Lung (tissue), 12 donors: Measurements from ENCODE around the gene TRIM72. TPM values are rescaled to one million over a fixed set of nuclear protein-coding genes. Genes with fewer than 3 reads are reported as not detected.

Experiments
- ATAC-seq: fragments of 200-7000 bp; cut with Tn5 transposase; one replicate; pipeline ENCODE4 v1.9.1; 2020; ENCODE audit warnings: moderate number of reproducible peaks; ENCODE audit not compliant: insufficient read depth, low FRiP score
- DNase-seq, 3 donors: peaks; one replicate each; pipeline ENCODE4 v3.0.0-alpha.2; 2013 to 2017
- H3K27ac ChIP-seq, 2 donors: one replicate each; pipeline ENCODE4 v1.5.1; 2013; ENCODE audit warnings: mild to moderate bottlenecking in 2 of 2, moderate library complexity in 2 of 2, control low read depth in 1 of 2, inconsistent platforms in 1 of 2, low read depth in 1 of 2, low read length in 1 of 2
- H3K27me3 ChIP-seq, 3 donors: one replicate each; pipeline ENCODE4 v1.5.1; 2013; ENCODE audit warnings: low read length in 2 of 3; ENCODE audit not compliant: control insufficient read depth in 3 of 3, insufficient read depth in 3 of 3
- H3K36me3 ChIP-seq, 4 donors: one replicate each; pipeline ENCODE4 v1.5.1; 2013; ENCODE audit warnings: low read length in 4 of 4, mild to moderate bottlenecking in 1 of 4, moderate library complexity in 1 of 4; ENCODE audit not compliant: control insufficient read depth in 4 of 4, insufficient read depth in 4 of 4
- H3K4me1 ChIP-seq, 5 donors: one replicate each; pipeline ENCODE4 v1.5.1; 2013; ENCODE audit warnings: low read length in 5 of 5, mild to moderate bottlenecking in 2 of 5, moderate library complexity in 1 of 5; ENCODE audit not compliant: control insufficient read depth in 5 of 5, insufficient read depth in 5 of 5
- H3K4me3 ChIP-seq: one replicate; pipeline ENCODE4 v1.5.1; 2013; ENCODE audit warnings: mild to moderate bottlenecking, control low read depth, moderate library complexity
- H3K9ac ChIP-seq, 2 donors: one replicate each; pipeline ENCODE4 v1.5.1; 2013; ENCODE audit warnings: low read length in 2 of 2, control low read depth in 1 of 2; ENCODE audit not compliant: insufficient read depth in 1 of 2
- H3K9me3 ChIP-seq, 4 donors: one replicate each; pipeline ENCODE4 v1.5.1; 2013; ENCODE audit warnings: low read length in 3 of 4, mild to moderate bottlenecking in 1 of 4, moderate library complexity in 1 of 4; ENCODE audit not compliant: control insufficient read depth in 4 of 4, insufficient read depth in 3 of 4
- WGBS, 2 donors: extraction: QIAGEN DNeasy Blood & Tissue Kit; methylation state at CpG; one replicate each; pipeline ENCODE4 v1.1.7; 2013; 5-methylcytosine and 5-hydroxymethylcytosine counted together
- polyA plus RNA-seq, 2 donors: library from polyadenylated mRNA; stranded (reverse); fragments of 200-250 nt; gene quantifications; one replicate each; pipeline ENCODE4 v1.2.1, GENCODE V29; 2013
- total RNA-seq, 2 donors: library from RNA; depleted of rRNA in 1 of 2; stranded (reverse); fragments of >200 nt in 1 of 2; gene quantifications; one replicate each; pipeline ENCODE4 v1.2.1, GENCODE V29; 2014 to 2021
- TF ChIP-seq, protein P1 (sequence below): IDR thresholded peaks from 2 replicates; pipeline ENCODE4 v1.5.1; 2012; ENCODE audit warnings: mild to moderate bottlenecking; ENCODE audit errors: control extremely low read depth, extremely low read depth
- donor health status: control.
- donor health status: control.
- donor health status: Bipolar disorder and iron deficiency.
- donor health status: healthy.
- donor health status: DM: yes; HTN: yes; CAD: no.

Gene TRIM72
- total and polyA plus RNA-seq, 4 donors = 0.02 to 0.09 (median 0.03) TPM; not detected in 1

DNA sequence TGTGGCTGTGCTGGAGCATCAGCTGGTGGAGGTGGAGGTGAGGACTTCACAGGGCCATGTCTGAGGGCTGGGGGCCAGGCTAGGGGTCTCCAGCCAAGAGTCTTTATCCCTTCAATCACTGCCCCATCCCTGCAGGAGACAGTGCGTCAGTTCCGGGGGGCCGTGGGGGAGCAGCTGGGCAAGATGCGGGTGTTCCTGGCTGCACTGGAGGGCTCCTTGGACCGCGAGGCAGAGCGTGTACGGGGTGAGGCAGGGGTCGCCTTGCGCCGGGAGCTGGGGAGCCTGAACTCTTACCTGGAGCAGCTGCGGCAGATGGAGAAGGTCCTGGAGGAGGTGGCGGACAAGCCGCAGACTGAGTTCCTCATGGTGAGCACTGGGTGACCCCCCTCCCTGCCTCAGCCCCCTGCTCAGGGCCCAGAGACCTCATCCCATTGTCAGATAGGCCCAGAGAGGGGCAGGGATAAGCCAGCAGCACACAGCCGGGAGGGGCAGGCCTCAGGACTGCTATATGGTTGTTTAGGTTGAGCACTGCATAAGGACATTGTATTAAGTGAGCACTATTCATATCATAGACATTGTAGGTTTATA is 5.3 kb downstream of the TRIM72 start:
- Histone ChIP-seq H3K27me3 (peaks cover 0 to 55% (median 36%) of the 10 kb centered on the region in 3 donors), H3K4me1 (peaks cover 2 to 19% (median 7%) of the 10 kb centered on the region in 5 donors)

DNA sequence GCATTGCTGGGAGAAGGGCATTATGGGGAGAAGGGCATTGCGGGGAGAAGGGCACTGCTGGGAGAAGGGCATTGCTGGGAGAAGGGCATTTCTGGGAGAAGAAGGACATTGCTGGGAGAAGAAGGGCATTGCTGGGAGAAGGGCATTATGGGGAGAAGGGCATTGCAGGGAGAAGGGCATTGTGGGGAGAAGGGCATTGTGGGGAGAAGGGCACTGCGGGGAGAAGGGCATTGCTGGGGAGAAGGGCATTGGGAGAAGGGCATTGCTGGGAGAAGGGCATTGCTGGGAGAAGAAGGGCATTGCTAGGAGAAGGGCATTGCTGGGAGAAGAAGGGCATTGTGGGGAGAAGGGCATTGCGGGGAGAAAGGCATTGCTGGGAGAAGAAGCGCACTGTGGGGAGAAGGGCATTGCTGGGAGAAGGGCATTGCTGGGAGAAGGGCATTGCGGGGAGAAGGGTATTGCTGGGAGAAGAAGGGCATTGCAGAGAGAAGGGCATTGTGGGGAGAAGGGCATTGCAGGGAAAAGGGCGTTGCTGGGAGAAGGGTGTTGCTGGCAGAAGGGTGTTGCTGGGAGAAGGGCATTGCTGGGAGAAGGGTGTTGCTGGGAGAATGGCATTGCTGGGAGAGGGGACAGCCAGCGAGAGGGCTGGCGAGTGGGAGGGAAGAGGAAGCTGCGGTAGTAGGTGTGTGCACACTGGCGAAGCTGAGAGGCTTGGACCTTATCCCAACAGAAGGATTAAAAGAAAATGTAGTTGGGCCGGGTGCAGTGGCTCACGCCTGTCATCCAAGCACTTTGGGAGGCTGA is 7.6 kb downstream of the TRIM72 start:
- TF ChIP-seq, protein P1, sequence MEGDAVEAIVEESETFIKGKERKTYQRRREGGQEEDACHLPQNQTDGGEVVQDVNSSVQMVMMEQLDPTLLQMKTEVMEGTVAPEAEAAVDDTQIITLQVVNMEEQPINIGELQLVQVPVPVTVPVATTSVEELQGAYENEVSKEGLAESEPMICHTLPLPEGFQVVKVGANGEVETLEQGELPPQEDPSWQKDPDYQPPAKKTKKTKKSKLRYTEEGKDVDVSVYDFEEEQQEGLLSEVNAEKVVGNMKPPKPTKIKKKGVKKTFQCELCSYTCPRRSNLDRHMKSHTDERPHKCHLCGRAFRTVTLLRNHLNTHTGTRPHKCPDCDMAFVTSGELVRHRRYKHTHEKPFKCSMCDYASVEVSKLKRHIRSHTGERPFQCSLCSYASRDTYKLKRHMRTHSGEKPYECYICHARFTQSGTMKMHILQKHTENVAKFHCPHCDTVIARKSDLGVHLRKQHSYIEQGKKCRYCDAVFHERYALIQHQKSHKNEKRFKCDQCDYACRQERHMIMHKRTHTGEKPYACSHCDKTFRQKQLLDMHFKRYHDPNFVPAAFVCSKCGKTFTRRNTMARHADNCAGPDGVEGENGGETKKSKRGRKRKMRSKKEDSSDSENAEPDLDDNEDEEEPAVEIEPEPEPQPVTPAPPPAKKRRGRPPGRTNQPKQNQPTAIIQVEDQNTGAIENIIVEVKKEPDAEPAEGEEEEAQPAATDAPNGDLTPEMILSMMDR = no peak
- WGBS, 2 donors = 60 to 71% methylated on average over 12 of the region's 12 CpGs
- peaks cover 0 to 37% (median 23%) of the 10 kb centered on the region in 3 donors for H3K27me3 ChIP-seq
- no peak for ATAC-seq
- H3K36me3 ChIP-seq = no peaks in the 10 kb centered on the region
- H3K4me1 ChIP-seq = peaks cover 0 to 4% (median 0%) of the 10 kb centered on the region in 5 donors
- no peaks in the 10 kb centered on the region for H3K9me3 ChIP-seq
- H3K4me3 ChIP-seq = no peak overlapping the region
- DNase-seq = no peak
- no peak overlapping the region for H3K9ac ChIP-seq
- H3K27ac ChIP-seq = no peak overlapping the region

More for the DNA sequence above, 5.3 kb downstream of the TRIM72 start:
- H3K4me3 ChIP-seq = no peak overlapping the region
- H3K9me3 ChIP-seq = no peaks in the 10 kb centered on the region
- H3K27ac ChIP-seq = no peak overlapping the region
- TF ChIP-seq, protein P1 = no peak
- ATAC-seq (no peak), DNase-seq (no peak)
- no peak overlapping the region for H3K9ac ChIP-seq
- 86 to 93% methylated on average over 15 of the region's 15 CpGs for whole genome bisulfite sequencing, 2 donors
- no peaks in the 10 kb centered on the region for H3K36me3 ChIP-seq

DNA sequence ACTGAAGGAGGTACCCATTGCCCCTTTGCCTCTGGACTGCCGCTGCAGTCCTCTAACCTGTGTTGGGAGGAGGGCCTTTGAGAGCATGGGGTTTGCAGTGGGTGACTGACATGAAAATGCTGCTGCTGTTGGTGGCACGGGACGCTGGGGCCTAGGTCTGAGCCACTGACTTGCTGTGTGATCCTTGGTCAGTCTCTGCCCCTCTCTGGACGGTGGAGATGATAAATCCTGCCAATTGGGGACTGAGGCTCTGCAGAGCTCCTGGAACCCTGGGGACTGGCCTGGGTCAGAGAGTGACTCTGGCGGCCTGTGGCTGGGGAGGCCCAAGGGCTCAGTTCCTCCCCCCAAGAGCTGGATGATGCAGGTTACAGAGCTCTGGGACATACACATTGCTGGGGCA is 9.1 kb downstream of the TRIM72 start:
- TF ChIP-seq, protein P1 = no peak
- no peak for ATAC-seq

More for the DNA sequence above, 9.1 kb downstream of the TRIM72 start:
- H3K4me3 ChIP-seq = no peak overlapping the region
- H3K4me1 ChIP-seq = no peaks in the 10 kb centered on the region
- WGBS, 2 donors = 92 to 93% methylated on average over 5 of the region's 5 CpGs
- peaks cover 0 to 22% (median 8%) of the 10 kb centered on the region in 3 donors for H3K27me3 ChIP-seq
- H3K27ac ChIP-seq = no peak overlapping the region
- H3K9me3 ChIP-seq = no peaks in the 10 kb centered on the region
- no peak overlapping the region for H3K9ac ChIP-seq
- no peaks in the 10 kb centered on the region for H3K36me3 ChIP-seq
- no peak for DNase-seq
